HAP-1 (cell line): Measurements from ENCODE around the gene THRB.

Experiments
- DNase-seq, 2 experiments: peaks; one replicate each; pipeline ENCODE4 v3.0.0-alpha.2; 2016 to 2020; ENCODE audit warnings: low spot score in 2 of 2
- H3K27me3 ChIP-seq: fragments of 250-450 bp; sonication (Bioruptor Pico); 2 replicates; pipeline ENCODE4 v1.5.1; 2020; ENCODE audit warnings: low read depth, mild to moderate bottlenecking, moderate library complexity
- H3K36me3 ChIP-seq: fragments of 250-450 bp; sonication (Bioruptor Pico); replicated peaks from 2 replicates; pipeline ENCODE4 v1.5.1; 2020; ENCODE audit warnings: mild to moderate bottlenecking
- H3K4me1 ChIP-seq: fragments of 250-450 bp; sonication (Bioruptor Pico); 2 replicates; pipeline ENCODE4 v1.5.1; 2020; ENCODE audit warnings: mild to moderate bottlenecking
- H3K4me3 ChIP-seq: fragments of 250-450 bp; sonication (Bioruptor Pico); 2 replicates; pipeline ENCODE4 v1.5.1; 2020; ENCODE audit warnings: mild to moderate bottlenecking, moderate library complexity
- H3K9me3 ChIP-seq: fragments of 250-450 bp; sonication (Bioruptor Pico); 2 replicates; pipeline ENCODE4 v1.5.1; 2020; ENCODE audit warnings: mild to moderate bottlenecking, moderate library complexity
- in situ Hi-C: fragments of 300-500 bp; cut with MboI; formaldehyde crosslinking; loops from 3 replicates; pipeline ENCODE4 v1.14.3; 2020; ENCODE audit warnings: low sequenced_read_pairs, inconsistent platforms, mixed read lengths

The THRB gene

GRCh38 chr3:24310887-24311286 is 183.8 kb downstream of the THRB start:
- no peak overlapping the region for H3K4me3 ChIP-seq
- no peaks in the 10 kb centered on the region for H3K9me3 ChIP-seq
- H3K4me1 ChIP-seq = no peaks in the 10 kb centered on the region
- no peak for DNase-seq
- no peaks in the 10 kb centered on the region for H3K36me3 ChIP-seq
- in situ Hi-C loops = no loop called here
- H3K27me3 ChIP-seq = no peaks in the 10 kb centered on the region

GRCh38 chr3:24306518-24306917 is 188.1 kb downstream of the THRB start:
- H3K9me3 ChIP-seq = no peaks in the 10 kb centered on the region
- H3K36me3 ChIP-seq = no peaks in the 10 kb centered on the region
- no peak overlapping the region for H3K4me3 ChIP-seq
- no peaks in the 10 kb centered on the region for H3K27me3 ChIP-seq
- H3K4me1 ChIP-seq = no peaks in the 10 kb centered on the region
- in situ Hi-C loops = no loop called here
- no peak for DNase-seq

GRCh38 chr3:24305795-24306467 is 188.7 kb downstream of the THRB start:
- Histone ChIP-seq H3K9me3 (no peaks in the 10 kb centered on the region), H3K36me3 (no peaks in the 10 kb centered on the region), H3K4me1 (no peaks in the 10 kb centered on the region), H3K27me3 (no peaks in the 10 kb centered on the region), H3K4me3 (no peak overlapping the region)
- in situ Hi-C loops = no loop called here
- DNase-seq = no peak

- Histone ChIP-seq H3K9me3 (no peaks in the 10 kb centered on the region), H3K27me3 (no peaks in the 10 kb centered on the region), H3K4me3 (no peak overlapping the region), H3K36me3 (no peaks in the 10 kb centered on the region), H3K4me1 (no peaks in the 10 kb centered on the region)
- no peak for DNase-seq
- in situ Hi-C loops = no loop called here
Measured at GRCh38 chr3:24303057-24303754, 191.4 kb downstream of the THRB start.

- in situ Hi-C loops = no loop called here
- H3K27me3 ChIP-seq = no peaks in the 10 kb centered on the region
- H3K4me1 ChIP-seq = no peaks in the 10 kb centered on the region
- no peak for DNase-seq
- no peaks in the 10 kb centered on the region for H3K9me3 ChIP-seq
- H3K4me3 ChIP-seq = no peak overlapping the region
- no peaks in the 10 kb centered on the region for H3K36me3 ChIP-seq
Measured at GRCh38 chr3:24302396-24302795, 192.3 kb downstream of the THRB start.

GRCh38 chr3:24300949-24301348 is 193.7 kb downstream of the THRB start:
- Histone ChIP-seq H3K27me3 (no peaks in the 10 kb centered on the region), H3K9me3 (no peaks in the 10 kb centered on the region), H3K4me3 (no peak overlapping the region), H3K36me3 (no peaks in the 10 kb centered on the region), H3K4me1 (no peaks in the 10 kb centered on the region)
- no peak for DNase-seq
- in situ Hi-C loops = no loop called here

GRCh38 chr3:24299806-24300626 is 194.6 kb downstream of the THRB start:
- H3K4me1 ChIP-seq = no peaks in the 10 kb centered on the region
- H3K4me3 ChIP-seq = no peak overlapping the region
- no peaks in the 10 kb centered on the region for H3K9me3 ChIP-seq
- DNase-seq = no peak
- in situ Hi-C loops = no loop called here
- H3K27me3 ChIP-seq = no peaks in the 10 kb centered on the region
- no peaks in the 10 kb centered on the region for H3K36me3 ChIP-seq

GRCh38 chr3:24299246-24299805 is 195.3 kb downstream of the THRB start:
- Histone ChIP-seq H3K27me3 (no peaks in the 10 kb centered on the region), H3K4me3 (no peak overlapping the region), H3K9me3 (no peaks in the 10 kb centered on the region), H3K36me3 (no peaks in the 10 kb centered on the region), H3K4me1 (no peaks in the 10 kb centered on the region)
- no peak for DNase-seq
- in situ Hi-C loops = no loop called here

GRCh38 chr3:24296441-24297205 is 198.0 kb downstream of the THRB start:
- in situ Hi-C loops = no loop called here
- H3K4me1 ChIP-seq = no peaks in the 10 kb centered on the region
- DNase-seq = no peak

GRCh38 chr3:24294150-24294549 is 200.5 kb downstream of the THRB start:
- Histone ChIP-seq H3K4me3 (no peak overlapping the region), H3K4me1 (no peaks in the 10 kb centered on the region), H3K27me3 (no peaks in the 10 kb centered on the region), H3K36me3 (no peaks in the 10 kb centered on the region), H3K9me3 (no peaks in the 10 kb centered on the region)
- no peak for DNase-seq
- in situ Hi-C loops = no loop called here

More at GRCh38 chr3:24296441-24297205, 198.0 kb downstream of the THRB start:
- Histone ChIP-seq H3K36me3 (no peaks in the 10 kb centered on the region), H3K9me3 (no peaks in the 10 kb centered on the region), H3K27me3 (no peaks in the 10 kb centered on the region), H3K4me3 (no peak overlapping the region)

- H3K36me3 ChIP-seq = no peaks in the 10 kb centered on the region
- no peaks in the 10 kb centered on the region for H3K27me3 ChIP-seq
- in situ Hi-C loops = no loop called here
- H3K4me1 ChIP-seq = no peaks in the 10 kb centered on the region
- no peak overlapping the region for H3K4me3 ChIP-seq
- no peaks in the 10 kb centered on the region for H3K9me3 ChIP-seq
- no peak for DNase-seq
Measured at GRCh38 chr3:24291646-24292045, 203.0 kb downstream of the THRB start.

GRCh38 chr3:24290596-24290995 is 204.1 kb downstream of the THRB start:
- in situ Hi-C loops = no loop called here
- Histone ChIP-seq H3K9me3 (no peaks in the 10 kb centered on the region), H3K36me3 (no peaks in the 10 kb centered on the region), H3K4me1 (no peaks in the 10 kb centered on the region), H3K27me3 (no peaks in the 10 kb centered on the region), H3K4me3 (no peak overlapping the region)
- no peak for DNase-seq

- H3K27me3 ChIP-seq = no peaks in the 10 kb centered on the region
- DNase-seq = no peak
- H3K36me3 ChIP-seq = no peaks in the 10 kb centered on the region
- H3K4me1 ChIP-seq = no peaks in the 10 kb centered on the region
- H3K9me3 ChIP-seq = no peaks in the 10 kb centered on the region
- in situ Hi-C loops = no loop called here
- H3K4me3 ChIP-seq = no peak overlapping the region
Measured at GRCh38 chr3:24288496-24289236, 206.0 kb downstream of the THRB start.
